Parathyroid adenoma (tissue), 2 donors: ENCODE results near the gene FRAS1.

ENCODE experiments used
- H2AFZ ChIP-seq: fragments of 300-600 bp; sonication (generic); one replicate; pipeline ENCODE4 v1.7.0; 2017; ENCODE audit warnings: antibody characterized with exemption, mild to moderate bottlenecking
- H3K27ac ChIP-seq: fragments of 300-600 bp; sonication (generic); one replicate; pipeline ENCODE4 v1.7.0; 2017
- H3K27me3 ChIP-seq: fragments of 300-600 bp; sonication (generic); one replicate; pipeline ENCODE4 v1.7.0; 2017; ENCODE audit warnings: low read length; ENCODE audit not compliant: control insufficient read depth, insufficient read depth
- H3K36me3 ChIP-seq: fragments of 300-600 bp; sonication (generic); one replicate; pipeline ENCODE4 v1.7.0; 2017; ENCODE audit warnings: low read length; ENCODE audit not compliant: control insufficient read depth, insufficient read depth
- H3K4me1 ChIP-seq: fragments of 300-600 bp; sonication (generic); one replicate; pipeline ENCODE4 v1.7.0; 2017; ENCODE audit warnings: control low read depth
- H3K4me2 ChIP-seq: fragments of 300-600 bp; sonication (generic); one replicate; pipeline ENCODE4 v1.7.0; 2017; ENCODE audit warnings: low read length
- H3K4me3 ChIP-seq: fragments of 300-600 bp; sonication (generic); one replicate; pipeline ENCODE4 v1.7.0; 2017; ENCODE audit warnings: low read depth, low read length
- H3K79me2 ChIP-seq: fragments of 300-600 bp; sonication (generic); one replicate; pipeline ENCODE4 v1.7.0; 2017; ENCODE audit warnings: control low read depth
- H3K9ac ChIP-seq: fragments of 300-600 bp; sonication (generic); one replicate; pipeline ENCODE4 v1.7.0; 2017; ENCODE audit warnings: mild to moderate bottlenecking
- H3K9me3 ChIP-seq: fragments of 300-600 bp; sonication (generic); one replicate; pipeline ENCODE4 v1.7.0; 2017; ENCODE audit warnings: low read length; ENCODE audit not compliant: control insufficient read depth
- TF ChIP-seq, protein P1 (sequence below): fragments of 300-600 bp; sonication (generic); IDR thresholded peaks from one replicate; pipeline ENCODE4 v1.7.0; 2017; ENCODE audit warnings: antibody characterized with exemption, mild to moderate bottlenecking
- donor health status: primary hyperparathyroidism.

The FRAS1 gene

GRCh38 chr4:78291277-78291676, 234.2 kb downstream of the FRAS1 start:
- H3K4me3 ChIP-seq, result no peak overlapping the region
- no peak overlapping the region for H3K4me2 ChIP-seq
- H3K36me3 ChIP-seq, result no peaks in the 10 kb centered on the region
- H3K9ac ChIP-seq, result no peak overlapping the region
- TF ChIP-seq, protein P1, sequence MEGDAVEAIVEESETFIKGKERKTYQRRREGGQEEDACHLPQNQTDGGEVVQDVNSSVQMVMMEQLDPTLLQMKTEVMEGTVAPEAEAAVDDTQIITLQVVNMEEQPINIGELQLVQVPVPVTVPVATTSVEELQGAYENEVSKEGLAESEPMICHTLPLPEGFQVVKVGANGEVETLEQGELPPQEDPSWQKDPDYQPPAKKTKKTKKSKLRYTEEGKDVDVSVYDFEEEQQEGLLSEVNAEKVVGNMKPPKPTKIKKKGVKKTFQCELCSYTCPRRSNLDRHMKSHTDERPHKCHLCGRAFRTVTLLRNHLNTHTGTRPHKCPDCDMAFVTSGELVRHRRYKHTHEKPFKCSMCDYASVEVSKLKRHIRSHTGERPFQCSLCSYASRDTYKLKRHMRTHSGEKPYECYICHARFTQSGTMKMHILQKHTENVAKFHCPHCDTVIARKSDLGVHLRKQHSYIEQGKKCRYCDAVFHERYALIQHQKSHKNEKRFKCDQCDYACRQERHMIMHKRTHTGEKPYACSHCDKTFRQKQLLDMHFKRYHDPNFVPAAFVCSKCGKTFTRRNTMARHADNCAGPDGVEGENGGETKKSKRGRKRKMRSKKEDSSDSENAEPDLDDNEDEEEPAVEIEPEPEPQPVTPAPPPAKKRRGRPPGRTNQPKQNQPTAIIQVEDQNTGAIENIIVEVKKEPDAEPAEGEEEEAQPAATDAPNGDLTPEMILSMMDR, result no peak
- no peaks in the 10 kb centered on the region for H3K9me3 ChIP-seq
- no peaks in the 10 kb centered on the region for H3K4me1 ChIP-seq
- H2AFZ ChIP-seq, result no peak overlapping the region
- no peak overlapping the region for H3K27ac ChIP-seq
- no peaks in the 10 kb centered on the region for H3K79me2 ChIP-seq
- H3K27me3 ChIP-seq, result no peaks in the 10 kb centered on the region

DNA sequence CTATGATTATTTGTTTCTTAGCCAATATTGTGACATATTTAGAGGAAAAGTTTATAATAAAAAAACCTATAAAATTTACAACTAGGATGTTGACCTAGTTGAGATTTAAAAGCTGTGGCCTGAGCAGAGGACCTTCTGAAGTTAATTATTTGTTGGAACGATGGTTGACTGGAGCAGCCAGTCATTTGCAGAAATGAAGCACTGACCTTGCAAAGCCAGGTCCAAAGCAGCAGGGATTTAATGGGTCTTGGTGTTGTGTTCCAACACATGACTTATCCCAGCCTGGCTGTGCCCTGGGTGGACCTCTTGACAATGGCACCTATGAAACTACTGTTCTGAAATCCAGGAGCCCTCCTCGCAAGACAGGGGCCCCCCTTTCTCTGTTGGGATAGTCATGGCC, 235.2 kb downstream of the FRAS1 start:
- no peak overlapping the region for H3K27ac ChIP-seq
- H3K79me2 ChIP-seq, result no peaks in the 10 kb centered on the region
- no peak overlapping the region for H3K4me3 ChIP-seq
- no peaks in the 10 kb centered on the region for H3K9me3 ChIP-seq
- H3K4me2 ChIP-seq, result no peak overlapping the region
- H3K9ac ChIP-seq, result no peak overlapping the region
- TF ChIP-seq, protein P1, result no peak
- no peak overlapping the region for H2AFZ ChIP-seq
- no peaks in the 10 kb centered on the region for H3K36me3 ChIP-seq
- no peaks in the 10 kb centered on the region for H3K27me3 ChIP-seq
- no peaks in the 10 kb centered on the region for H3K4me1 ChIP-seq

DNA sequence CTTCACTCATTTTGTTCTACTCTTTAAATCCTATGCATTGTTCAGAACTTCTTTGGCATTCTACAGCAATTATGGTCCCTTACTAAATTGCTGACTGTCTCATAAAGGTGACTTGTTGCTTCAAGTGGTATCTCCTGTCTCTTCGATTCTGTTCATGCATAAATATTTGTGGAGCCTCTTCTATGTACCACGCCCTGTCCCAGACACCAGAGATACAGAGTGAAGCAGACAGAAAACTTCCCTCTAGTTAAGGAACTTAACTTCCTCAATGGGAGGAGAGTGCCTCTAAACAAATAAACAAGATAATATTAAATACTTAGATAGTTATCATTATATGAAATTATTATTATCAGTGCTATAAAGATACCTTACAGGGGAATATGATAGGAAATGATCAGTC, 235.7 kb downstream of the FRAS1 start:
- Histone ChIP-seq H3K27me3 (no peaks in the 10 kb centered on the region), H3K79me2 (no peaks in the 10 kb centered on the region), H2AFZ (no peak overlapping the region), H3K4me2 (no peak overlapping the region), H3K9ac (no peak overlapping the region), H3K4me1 (no peaks in the 10 kb centered on the region), H3K27ac (no peak overlapping the region), H3K4me3 (no peak overlapping the region), H3K36me3 (no peaks in the 10 kb centered on the region), H3K9me3 (no peaks in the 10 kb centered on the region)
- TF ChIP-seq, protein P1, result no peak

DNA sequence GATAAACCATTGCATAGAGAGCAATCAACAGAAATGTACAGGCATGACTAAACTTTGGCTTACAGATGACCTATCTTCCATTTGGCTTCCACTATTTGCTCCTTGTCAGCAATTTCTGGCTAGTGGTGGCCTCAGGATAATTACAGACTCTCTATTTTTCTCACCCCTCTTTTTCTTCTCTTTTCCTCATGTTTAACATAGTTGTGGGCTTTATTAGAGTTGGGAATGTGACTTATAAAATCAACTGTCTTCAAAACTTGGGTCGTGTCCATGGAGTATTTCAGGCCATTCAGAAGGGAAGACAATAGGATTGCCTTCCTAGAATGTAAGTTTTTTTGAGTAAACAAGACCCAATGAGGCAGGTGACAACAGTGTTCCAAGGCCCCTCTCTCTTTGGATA, 236.2 kb downstream of the FRAS1 start:
- H2AFZ ChIP-seq, result no peak overlapping the region
- TF ChIP-seq, protein P1, result no peak
- H3K27ac ChIP-seq, result no peak overlapping the region
- no peaks in the 10 kb centered on the region for H3K27me3 ChIP-seq
- no peaks in the 10 kb centered on the region for H3K4me1 ChIP-seq
- H3K79me2 ChIP-seq, result no peaks in the 10 kb centered on the region
- H3K4me2 ChIP-seq, result no peak overlapping the region
- H3K36me3 ChIP-seq, result no peaks in the 10 kb centered on the region
- no peaks in the 10 kb centered on the region for H3K9me3 ChIP-seq
- H3K4me3 ChIP-seq, result no peak overlapping the region
- H3K9ac ChIP-seq, result no peak overlapping the region

DNA sequence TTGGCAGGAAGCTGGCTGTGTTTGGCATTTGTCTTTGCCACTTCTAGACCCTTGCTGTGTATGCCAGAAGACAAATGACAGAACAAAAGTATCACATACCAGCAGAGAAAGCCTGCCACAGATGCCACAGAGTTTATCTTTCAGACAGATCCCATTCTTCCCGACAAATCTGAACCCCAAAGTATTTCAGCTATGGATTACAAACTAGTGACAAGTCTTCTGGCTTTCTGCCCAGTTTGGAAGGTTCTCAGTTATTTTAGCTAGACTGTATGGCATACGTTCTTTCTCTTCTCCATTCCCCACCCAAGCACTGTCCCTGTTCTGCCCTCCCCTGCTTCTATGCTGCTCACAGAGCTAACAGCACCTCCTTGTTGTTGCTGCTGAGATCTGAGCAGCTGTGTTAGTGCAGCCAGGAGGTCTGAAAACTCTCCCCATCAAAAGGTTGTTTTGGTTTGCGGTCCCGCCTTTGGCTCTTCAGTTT, 236.7 kb downstream of the FRAS1 start:
- Histone ChIP-seq H3K27ac (no peak overlapping the region), H2AFZ (no peak overlapping the region), H3K4me2 (no peak overlapping the region), H3K9me3 (no peaks in the 10 kb centered on the region), H3K4me1 (no peaks in the 10 kb centered on the region), H3K9ac (no peak overlapping the region), H3K36me3 (no peaks in the 10 kb centered on the region), H3K27me3 (no peaks in the 10 kb centered on the region), H3K4me3 (no peak overlapping the region), H3K79me2 (no peaks in the 10 kb centered on the region)
- TF ChIP-seq, protein P1, result no peak
